NCI-H345 treated with DMSO at 0.1 percent for 48 hours (cell line): ENCODE data around the gene SDCCAG8.
A peak's percentile ranks its signal among the peaks of the same experiment; 100 is the strongest.
"Not testable (repeated sequence)": the region's sequence is repeated elsewhere in the genome, so short reads cannot be mapped to it uniquely, and the experiment has no call there.

Experiments
- DNase-seq: peaks from one replicate; lab custom pipeline; 2025; ENCODE audit not compliant: unreplicated experiment; lab: John Stamatoyannopoulos, UW

Gene SDCCAG8

DNA sequence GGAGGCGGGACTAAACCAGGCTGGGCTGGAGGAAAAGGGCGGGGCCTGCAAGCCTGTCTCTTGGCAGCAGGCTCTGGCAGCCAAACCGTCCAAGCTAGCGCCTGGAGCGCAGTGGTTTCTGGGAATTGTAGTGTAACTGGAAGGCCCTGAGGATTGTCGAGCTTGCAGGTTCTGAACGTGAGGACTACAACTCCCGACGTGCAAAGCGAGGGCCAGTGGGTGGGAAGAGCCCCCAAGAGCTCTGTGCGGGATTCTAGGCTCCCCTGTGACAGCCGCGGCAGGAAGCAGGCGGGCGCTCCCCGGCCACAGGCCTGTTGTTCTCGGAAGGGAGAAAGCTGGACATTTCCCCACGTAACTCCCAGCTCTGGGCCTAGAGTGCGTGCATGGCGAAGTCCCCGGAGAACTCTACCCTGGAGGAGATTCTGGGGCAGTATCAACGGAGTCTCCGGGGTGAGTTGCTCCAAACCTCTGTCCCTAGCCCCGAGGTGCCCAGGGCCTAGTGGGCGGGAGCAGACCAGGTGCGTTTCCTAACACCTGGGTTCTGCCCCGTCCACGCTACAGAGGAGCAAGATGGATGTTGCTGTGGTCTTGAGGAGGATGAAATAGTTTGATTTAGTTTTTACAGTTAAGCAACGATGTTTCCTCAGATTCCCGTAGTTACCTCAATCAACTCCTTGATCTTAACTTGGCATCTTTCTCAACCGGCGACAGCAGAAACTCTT is at the start of gene SDCCAG8:
Gene SDCCAG8, plus strand, starts transcription at position 251 of the 722 bp plus-strand sequence. Its CDS starts 133 bp downstream, at position 384.
- DNase-seq, result peak; percentile 97

DNA sequence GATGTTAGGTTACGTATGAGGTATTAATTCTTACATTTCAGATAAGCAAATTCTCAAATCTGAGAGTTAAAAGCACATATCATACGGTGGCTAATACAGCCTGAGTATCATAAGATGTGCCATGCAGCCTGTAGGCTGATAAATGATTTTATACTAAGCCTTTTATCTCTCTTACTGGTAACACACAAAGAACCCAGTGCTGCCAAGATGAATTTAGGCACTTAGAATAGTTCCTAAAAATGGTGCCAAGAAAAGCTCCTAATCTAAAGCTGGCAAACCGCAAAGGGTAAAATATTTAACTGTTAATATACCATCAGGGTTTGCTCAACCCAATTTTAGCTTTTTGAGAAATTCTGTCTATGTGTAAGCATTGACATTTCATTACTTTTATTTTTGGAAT is 43.9 kb upstream of the SDCCAG8 start:
- not testable (repeated sequence) for DNase-seq

DNA sequence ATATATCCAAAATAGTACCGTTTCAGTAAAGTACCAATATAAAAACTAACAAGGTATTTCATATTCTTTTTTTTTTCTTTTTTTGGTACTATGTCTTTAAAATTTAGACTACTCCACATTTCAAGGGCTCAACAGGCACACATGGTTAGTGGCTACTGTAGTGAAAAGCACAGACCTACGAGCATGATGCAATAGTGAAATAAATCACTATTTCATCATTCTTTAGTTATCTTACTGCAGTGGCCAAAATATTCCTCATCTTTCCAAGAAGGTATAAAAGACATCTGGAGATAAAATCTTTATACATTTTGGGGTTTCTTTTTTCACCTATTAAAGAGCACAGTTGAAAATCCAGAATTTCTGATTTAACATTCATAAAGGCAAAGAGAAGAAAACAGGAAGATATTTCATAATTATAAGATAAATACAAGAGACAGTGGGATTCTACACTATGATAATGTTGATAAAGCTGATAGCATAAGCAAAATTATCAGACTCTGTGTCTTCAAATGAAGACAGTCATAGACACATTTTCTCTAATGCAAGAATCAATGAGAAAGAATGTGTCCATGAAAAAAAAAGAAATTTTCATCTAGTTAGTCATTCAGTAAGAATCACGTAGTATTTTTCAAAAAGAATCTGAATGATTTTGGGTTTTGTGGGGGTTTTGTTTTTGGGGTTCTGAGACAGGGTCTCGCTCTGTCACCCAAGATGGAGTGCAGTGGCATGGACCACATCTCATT is 42.6 kb upstream of the SDCCAG8 start:
- no peak for DNase-seq

DNA sequence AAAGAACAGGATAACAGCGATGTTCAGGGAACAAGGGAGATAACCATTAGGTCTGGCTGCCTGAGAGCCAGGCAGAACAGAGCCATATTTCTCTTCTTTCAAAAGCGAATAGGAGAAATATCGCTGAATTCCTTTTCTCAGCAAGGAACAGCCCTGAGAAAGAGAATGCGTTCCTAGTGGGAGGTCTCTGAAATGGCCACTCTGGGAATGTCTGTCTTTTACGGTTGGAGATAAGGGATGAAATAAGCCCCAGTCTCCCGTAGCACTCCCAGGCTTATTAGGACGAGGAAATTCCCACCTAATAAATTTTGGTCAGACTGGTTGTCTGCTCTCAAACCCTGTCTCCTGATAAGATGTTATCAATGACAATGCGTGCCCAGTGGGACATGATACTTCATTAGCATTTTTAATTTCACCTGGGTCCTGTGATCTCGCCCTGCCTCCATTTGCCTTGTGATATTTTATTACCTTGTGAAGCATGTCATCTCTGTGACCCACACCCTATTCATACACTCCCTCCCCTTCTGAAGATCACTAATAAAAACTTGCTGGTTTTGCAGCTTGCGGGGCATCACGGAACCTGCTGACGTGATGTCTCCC is 40.5 kb upstream of the SDCCAG8 start:
- DNase-seq, result not testable (repeated sequence)

DNA sequence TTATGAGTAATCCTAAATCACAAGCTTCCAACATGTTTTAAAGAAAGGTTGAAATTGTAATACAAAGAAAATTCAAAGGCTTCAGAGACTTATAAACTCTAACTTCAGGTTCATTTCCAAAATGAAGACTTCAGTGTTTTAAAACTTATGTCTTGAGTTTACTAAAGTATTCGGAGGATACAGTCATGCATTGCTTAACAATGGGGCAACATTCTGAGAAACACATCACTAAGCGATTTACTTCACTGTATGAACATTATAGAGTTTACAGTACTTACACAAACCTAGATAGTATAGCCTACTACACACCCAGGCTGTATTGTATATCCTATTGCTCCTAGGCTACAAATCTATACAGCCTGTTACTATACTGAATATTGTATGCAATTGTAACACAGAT is 39.1 kb upstream of the SDCCAG8 start:
- no peak for DNase-seq

DNA sequence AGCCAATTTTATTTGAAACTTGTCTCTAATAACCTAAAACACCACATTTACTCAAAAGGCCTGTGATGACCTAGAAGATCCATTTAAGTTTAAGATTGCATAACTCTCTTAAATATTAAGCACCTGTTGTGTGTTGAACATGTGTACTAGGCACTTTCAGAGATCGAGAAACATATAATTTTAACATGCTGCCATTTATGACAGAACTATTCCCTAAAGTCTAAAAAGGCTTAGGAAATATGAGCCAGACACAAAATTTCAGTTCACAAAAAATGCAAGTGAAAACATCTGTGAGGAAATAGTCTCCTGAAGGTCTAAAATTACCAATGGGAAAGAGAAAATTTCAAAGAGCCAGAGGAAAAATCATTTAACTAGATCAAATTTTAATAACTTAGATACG is 38.5 kb upstream of the SDCCAG8 start:
- DNase-seq, result no peak

DNA sequence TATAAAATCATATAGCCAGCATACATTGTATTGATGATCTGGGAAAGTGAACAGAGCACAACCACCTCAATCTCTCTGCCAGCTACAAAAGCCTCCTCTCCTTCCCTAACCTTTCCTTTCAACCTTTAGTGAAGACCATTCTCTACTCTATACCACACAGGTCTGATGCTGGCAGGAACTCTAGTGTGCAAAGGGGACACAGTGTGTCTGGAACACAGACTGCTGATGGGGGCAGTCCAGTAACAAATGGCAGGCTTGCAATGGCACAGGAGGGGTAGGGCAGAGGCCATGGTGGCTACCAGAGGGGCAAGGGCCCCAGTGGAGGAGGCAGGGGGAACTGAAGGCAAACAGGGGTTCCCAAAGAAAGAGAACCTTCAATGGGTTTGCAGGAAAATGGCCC is 37.8 kb upstream of the SDCCAG8 start:
- no peak for DNase-seq

DNA sequence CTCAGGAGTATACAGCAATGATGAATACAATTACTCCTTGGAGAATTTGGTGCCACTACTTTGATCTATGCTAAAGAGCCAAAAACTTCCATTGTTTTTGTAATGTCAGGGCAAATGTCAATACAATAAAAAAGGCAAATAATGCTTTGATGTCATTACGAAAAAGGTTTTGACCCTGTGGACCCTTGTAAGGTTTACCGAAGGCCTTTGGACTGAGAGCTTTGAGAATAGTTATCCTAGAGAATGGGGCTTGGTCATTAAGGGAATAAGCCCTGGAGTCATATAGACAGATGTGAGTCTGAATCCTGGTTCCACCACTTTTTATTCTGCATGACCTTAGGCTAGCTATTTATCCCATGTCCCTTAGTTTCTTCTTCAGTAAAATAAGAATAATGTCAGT is 28.2 kb upstream of the SDCCAG8 start:
- DNase-seq, result no peak

DNA sequence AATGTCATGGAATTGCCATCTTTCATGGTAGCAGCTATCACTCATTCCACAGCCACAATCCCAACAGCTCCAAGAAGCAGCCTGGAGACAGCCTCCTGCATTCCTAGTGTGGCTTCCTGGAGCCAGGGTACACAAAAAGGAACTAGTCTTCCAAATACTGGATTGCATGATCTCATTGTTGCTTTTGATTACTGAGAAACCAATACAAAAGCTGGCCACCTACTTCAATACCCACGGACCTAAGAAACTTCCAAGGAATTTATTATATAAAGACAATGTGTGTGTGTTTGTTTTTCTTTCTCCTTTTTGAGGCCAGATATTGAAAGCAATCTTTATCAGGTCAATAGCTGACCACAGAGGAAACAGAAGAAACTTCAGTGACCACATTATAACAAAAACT is 26.3 kb upstream of the SDCCAG8 start:
- no peak for DNase-seq

DNA sequence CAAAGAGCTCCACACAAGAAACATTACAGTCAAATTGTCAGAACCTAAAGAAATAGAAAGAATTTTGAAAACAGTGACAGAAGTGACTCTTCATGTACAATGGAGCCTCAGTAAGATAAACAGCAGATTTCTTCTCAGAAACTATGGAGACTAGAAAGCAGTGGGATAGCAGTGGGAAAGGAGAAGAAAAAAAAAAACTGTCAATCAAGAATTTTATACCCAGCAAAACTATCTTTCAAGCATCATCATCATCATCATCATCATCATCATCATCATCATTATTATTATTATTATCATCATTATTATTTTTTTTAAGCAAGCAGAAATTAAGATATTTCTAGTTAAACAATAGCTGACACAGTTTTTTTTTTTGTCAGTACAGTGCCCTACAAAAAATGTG is 24.9 kb upstream of the SDCCAG8 start:
- DNase-seq, result peak; percentile 14

DNA sequence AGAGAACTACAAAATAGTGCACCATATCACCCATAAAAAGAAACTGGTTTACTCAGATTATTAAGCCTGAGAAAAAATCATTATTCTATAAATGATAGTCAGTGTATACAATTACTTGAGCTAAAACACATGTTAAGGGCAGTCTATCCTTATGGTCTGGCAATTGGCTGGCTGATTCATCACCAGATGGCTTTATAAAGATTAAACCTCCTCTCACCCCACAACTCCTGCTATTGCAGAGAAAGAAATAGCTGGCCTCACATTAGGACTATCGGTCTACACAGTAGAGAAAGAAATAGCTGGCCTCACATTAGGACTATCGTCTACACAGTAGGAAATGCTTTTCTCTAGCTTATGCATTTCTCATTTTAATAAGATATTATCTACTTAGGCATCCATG is 21.9 kb upstream of the SDCCAG8 start:
- no peak for DNase-seq

DNA sequence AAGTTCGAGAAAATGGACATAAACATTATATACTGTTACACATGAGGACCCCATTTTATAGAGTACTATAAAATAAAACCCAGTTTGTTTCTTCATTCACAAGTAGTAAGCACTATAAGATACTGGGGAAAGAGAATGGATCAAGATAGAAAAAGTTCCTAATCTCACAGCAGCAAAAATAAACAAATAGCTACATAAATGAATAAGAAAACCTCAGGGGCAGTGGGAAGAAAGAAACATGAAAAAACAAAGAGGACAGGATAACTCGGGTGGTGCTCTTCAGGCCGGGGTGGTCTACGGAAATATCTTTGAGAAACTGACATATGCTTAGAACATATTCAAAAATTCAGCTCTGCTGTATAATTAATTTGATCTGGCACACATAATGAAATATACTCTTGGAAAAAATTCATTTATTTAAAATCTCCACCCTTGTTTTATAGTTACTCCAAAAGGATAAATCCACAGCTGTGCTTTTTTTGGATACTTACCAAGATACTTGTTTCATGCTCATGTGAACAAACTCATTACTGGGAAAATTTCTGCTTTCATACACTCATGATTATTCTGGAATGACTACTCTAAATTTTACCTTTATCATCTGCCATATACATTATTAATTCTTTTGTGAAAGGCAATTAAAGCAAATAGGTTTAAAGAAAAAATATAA is 20.7 kb upstream of the SDCCAG8 start:
- no peak for DNase-seq

DNA sequence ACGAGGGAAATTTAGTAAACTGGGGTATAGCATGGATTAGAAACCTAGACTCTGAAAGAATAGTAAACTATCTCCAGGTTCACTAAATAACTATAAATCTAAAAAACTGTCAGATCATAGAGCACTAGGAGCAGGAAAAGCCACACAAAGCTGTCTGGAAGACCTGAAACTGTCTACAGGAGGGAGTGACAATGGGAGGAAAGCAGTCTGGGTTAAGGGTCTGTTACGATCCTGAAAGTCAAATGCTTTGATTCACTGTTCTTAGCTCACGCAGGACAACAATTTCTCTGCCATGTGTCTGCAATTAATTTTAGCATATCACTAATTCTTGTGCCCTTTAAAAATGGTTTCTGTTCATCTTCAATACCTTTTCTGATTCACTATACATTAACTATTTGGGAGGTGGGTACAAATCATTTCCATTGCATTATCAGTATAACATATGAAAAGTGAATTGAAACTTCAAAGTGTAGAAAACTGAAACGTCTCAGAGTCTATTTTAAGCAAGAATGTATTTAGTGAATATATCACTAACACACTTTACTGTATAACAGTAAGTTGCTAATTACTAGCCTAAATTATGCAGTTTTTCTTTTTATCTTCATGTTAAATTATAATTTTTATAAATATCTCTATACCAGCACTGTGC is 19.1 kb upstream of the SDCCAG8 start:
- DNase-seq, result no peak

DNA sequence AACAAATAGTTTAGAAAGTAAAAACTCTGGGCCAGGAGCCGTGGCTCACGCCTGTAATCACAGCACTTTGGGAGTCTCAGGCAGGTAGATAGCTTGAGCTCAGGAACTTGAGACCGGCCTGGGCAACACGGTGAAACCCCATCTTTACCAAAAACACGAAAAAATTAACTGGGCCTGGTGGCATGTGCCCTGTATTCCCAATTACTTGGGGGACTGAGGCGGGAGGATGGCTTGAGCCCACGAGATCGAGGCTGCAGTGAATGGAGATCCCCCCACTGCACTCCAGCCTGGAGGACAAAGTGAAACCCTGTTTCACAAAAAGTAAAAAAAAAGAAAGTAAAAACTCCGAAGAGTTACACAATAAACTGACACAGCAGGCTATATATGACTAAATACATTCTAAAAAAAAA is 11.4 kb upstream of the SDCCAG8 start:
- DNase-seq, result no peak

DNA sequence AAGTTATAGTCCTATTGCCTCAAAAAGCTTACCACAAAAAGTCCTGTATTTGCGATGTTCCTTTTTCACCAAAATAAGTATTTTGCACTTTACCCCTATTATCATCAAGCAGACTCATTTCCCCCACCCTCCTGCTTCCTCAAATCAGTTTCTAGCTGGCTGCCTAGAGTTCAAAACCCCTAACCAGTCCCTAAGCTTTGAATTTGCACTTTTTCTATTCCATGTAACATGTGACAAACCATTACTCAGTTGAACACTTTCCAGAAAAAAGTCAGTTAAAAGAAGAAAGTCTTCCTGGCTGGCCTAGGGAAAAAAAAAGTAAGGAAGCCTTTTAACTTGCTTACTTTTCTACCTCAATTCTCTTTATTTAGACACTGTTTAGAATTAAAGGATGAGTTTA is 8.9 kb upstream of the SDCCAG8 start:
- no peak for DNase-seq

DNA sequence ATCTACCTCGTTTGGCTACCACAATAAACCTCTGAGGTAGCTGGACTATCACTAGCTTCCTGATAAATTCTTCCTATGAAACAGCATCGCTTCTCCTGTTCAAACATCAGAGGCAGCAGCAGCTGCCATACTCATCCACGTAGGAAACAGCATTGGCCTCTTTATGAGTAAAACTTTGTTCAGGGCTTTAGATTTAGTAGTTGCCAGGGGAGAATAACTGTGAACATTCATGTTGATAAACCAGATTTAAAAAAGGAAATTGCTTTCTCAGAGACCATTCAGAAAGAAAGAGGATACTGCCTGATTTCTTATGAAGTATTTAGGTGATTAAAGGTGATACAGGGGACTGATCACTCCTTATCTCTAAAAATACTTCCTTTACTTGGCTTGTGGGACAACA is 7.9 kb upstream of the SDCCAG8 start:
- DNase-seq, result no peak

DNA sequence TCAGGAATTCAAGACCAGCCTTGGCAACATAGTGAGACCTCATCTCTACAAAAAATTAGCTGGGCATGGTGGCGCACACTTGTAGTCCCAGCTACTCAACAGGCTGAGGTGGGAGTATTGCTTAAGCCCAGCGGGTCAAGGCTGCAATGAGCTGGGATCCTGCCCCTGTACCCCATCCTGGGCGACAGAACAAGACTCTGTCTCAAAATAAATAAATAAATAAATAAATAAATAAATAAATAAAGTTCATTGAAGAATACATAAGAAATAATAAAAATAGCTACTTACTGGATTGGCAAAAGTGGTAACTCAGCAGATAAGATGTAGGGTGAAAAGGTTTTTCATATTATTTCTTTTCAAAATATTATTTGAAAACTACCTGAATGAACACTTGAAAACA is 6.6 kb upstream of the SDCCAG8 start:
- no peak for DNase-seq

DNA sequence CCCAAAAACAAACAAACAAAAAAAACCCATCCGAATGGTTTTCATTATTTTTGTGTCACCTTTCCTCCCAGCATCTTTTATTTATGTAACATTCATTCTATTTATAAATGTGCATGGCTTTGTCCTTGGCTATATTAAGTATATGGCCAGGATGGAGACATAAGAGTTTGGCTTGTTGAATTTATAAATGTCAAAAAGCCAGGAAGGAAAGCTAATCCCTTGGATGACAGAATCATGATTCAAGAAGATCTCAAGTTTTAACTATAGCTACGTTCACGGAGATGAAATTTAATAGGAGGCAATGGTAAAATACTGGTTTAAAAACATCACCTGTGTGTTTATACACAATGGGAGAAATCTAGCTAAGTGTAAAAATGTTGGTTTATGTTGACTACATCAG is 5.7 kb upstream of the SDCCAG8 start:
- DNase-seq, result no peak

DNA sequence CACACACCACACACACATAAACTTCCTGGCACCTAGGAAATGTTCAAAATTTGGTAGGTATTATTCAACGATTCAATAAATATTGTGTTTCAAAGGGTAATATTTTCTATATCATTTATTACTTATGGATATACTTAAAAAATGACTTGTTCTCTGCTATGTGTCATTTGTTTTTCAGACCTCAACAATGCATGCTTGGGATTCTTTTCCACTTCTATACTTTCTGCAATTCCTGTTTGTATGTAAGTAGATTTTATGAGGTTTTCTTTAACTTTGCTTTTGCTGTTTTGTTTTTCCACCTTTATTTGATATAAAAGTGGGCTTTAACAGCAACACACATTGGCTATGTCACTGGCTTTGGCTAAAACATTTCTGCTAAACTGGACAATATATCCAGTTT is 4.3 kb upstream of the SDCCAG8 start:
- DNase-seq, result no peak

DNA sequence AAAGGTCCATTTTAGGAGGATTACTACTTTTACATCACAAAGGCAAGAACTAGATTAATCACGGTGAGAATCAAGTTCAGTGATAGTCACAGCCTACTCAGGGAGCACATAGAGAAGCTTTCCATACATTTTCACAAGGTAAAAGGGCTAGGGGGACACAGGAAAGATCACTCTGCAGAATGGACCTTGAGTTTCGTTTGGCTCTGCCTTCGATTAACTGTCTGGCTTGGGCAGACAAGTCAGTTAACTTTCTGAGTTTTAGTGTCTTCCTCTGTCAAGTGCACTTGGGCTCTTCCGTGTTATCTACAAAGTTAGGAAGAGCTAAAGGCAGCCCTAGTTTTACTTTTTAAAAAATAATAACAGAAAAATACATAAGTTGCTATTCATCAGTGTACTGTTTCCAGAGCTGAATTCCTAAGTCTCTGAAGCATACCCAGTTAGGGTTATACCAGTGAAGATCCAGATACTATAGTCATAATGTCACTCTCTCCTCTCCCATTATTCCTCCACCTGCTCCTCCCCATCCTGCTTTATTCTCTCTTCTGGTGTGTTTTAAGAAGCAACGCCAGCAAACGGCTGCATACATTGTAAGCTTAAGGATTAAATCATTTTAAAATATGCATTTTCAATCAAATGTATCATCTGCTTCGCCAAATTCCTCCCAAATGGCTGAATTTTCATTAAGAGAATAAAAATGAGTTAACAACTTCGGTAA is 2.5 kb upstream of the SDCCAG8 start:
- peak; percentile 30 for DNase-seq

DNA sequence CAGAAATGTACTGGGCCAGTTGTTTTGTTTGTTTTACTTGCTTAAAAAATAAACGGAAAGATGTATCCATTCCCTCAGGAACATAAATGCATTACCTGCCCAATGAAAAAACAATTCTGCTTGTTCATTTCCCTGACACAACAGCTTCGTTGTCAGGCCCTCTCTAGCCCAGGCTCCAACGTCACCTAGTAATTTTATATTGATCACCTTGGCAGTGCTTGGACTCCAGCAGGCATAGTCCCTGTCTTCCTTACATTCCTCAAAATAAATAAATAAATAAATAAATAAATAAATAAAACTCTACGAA is 2.0 kb upstream of the SDCCAG8 start:
- DNase-seq, result no peak
